HEK293 (cell line): ENCODE measurements around the gene PGS1.

ENCODE experiments used
- CTCF ChIP-seq: fragments of 450-650 bp; formaldehyde crosslinking; IDR thresholded peaks from 2 replicates; pipeline ENCODE4 v1.5.1; 2016; ENCODE audit warnings: missing biosample characterization, missing genetic modification characterization
- MZF1 ChIP-seq: fragments of 450-650 bp; formaldehyde crosslinking; IDR thresholded peaks from 2 replicates; pipeline ENCODE4 v1.5.1; 2017; ENCODE audit warnings: missing biosample characterization, missing genetic modification characterization, borderline replicate concordance
- SALL2 ChIP-seq: fragments of 450-650 bp; formaldehyde crosslinking; IDR thresholded peaks from 2 replicates; pipeline ENCODE4 v1.5.0; 2017; ENCODE audit warnings: missing biosample characterization, mild to moderate bottlenecking, missing genetic modification characterization, borderline replicate concordance
- TCF7L2 ChIP-seq: IDR thresholded peaks from 2 replicates; pipeline ENCODE4 v1.6.1; 2011; ENCODE audit warnings: low read depth, mild to moderate bottlenecking, inconsistent platforms, low read length, moderate library complexity, borderline replicate concordance
- YY1 ChIP-seq: fragments of 450-650 bp; formaldehyde crosslinking; IDR thresholded peaks from 2 replicates; pipeline ENCODE4 v1.5.1; 2018; ENCODE audit warnings: missing biosample characterization, missing genetic modification characterization
- ZBTB21 ChIP-seq: fragments of 450-650 bp; formaldehyde crosslinking; IDR thresholded peaks from 2 replicates; pipeline ENCODE4 v1.5.1; 2017; ENCODE audit warnings: missing biosample characterization, missing genetic modification characterization
- ZNF138 ChIP-seq: fragments of 450-650 bp; formaldehyde crosslinking; IDR thresholded peaks from 2 replicates; pipeline ENCODE4 v1.5.1; 2016; ENCODE audit warnings: missing biosample characterization, missing genetic modification characterization, borderline replicate concordance
- ZNF148 ChIP-seq: fragments of 450-650 bp; formaldehyde crosslinking; IDR thresholded peaks from 2 replicates; pipeline ENCODE4 v1.5.0; 2017; ENCODE audit warnings: missing biosample characterization, missing genetic modification characterization, borderline replicate concordance
- ZNF521 ChIP-seq: fragments of 450-650 bp; formaldehyde crosslinking; IDR thresholded peaks from 2 replicates; pipeline ENCODE4 v1.5.1; 2017; ENCODE audit warnings: missing biosample characterization, mild to moderate bottlenecking, missing genetic modification characterization
- ZNF670 ChIP-seq: fragments of 450-650 bp; formaldehyde crosslinking; IDR thresholded peaks from 2 replicates; pipeline ENCODE4 v1.5.1; 2016; ENCODE audit warnings: missing biosample characterization, missing genetic modification characterization, low read depth
- ZSCAN5A ChIP-seq: fragments of 450-650 bp; formaldehyde crosslinking; IDR thresholded peaks from 2 replicates; pipeline ENCODE4 v1.5.1; 2016; ENCODE audit warnings: missing biosample characterization, missing genetic modification characterization
- TF ChIP-seq, protein P1 (sequence below): fragments of 450-650 bp; formaldehyde crosslinking; IDR thresholded peaks from 2 replicates; pipeline ENCODE4 v1.5.1; 2016; ENCODE audit warnings: missing biosample characterization, missing genetic modification characterization, low read depth
- TF ChIP-seq, protein P2 (sequence below): fragments of 450-650 bp; formaldehyde crosslinking; IDR thresholded peaks from 2 replicates; pipeline ENCODE4 v1.5.1; 2016; ENCODE audit warnings: missing biosample characterization, missing genetic modification characterization
- TF ChIP-seq, protein P3 (sequence below): fragments of 450-650 bp; formaldehyde crosslinking; IDR thresholded peaks from 2 replicates; pipeline ENCODE4 v1.5.1; 2017; ENCODE audit warnings: missing biosample characterization, missing genetic modification characterization

DNA sequence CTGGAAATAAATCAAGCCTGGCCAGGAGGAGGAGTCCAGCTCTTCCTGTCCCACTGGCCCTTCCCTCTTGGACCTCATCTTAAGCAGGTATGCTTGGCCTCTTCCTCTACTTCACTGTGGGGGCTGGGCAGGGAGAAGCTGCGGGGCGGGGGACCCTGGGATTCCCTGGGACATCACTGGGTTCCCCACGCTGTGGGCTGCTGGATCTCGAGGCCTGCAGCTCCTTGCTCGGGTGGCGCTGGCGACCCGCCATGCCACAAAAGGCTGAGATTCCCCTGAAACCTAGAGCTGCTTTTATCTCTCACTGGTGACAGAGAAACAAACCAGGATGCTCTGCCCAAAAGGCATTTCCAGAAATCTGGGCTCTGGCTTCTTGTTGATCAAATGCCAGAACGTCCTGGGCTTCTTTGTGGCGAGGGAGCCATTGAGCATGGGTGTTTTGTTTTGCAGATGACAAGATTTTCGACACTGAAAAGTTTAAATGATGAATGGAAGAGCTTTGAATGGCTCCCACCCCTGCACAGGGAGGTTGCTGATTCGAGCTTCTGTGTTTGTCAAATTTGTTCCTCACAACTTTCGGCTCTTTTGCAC lies 8.6 kb upstream of the PGS1 start:
- TF ChIP-seq CTCF = no peak
- TF ChIP-seq, protein P1, sequence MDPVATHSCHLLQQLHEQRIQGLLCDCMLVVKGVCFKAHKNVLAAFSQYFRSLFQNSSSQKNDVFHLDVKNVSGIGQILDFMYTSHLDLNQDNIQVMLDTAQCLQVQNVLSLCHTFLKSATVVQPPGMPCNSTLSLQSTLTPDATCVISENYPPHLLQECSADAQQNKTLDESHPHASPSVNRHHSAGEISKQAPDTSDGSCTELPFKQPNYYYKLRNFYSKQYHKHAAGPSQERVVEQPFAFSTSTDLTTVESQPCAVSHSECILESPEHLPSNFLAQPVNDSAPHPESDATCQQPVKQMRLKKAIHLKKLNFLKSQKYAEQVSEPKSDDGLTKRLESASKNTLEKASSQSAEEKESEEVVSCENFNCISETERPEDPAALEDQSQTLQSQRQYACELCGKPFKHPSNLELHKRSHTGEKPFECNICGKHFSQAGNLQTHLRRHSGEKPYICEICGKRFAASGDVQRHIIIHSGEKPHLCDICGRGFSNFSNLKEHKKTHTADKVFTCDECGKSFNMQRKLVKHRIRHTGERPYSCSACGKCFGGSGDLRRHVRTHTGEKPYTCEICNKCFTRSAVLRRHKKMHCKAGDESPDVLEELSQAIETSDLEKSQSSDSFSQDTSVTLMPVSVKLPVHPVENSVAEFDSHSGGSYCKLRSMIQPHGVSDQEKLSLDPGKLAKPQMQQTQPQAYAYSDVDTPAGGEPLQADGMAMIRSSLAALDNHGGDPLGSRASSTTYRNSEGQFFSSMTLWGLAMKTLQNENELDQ (tag by site-specific recombination) = no peak
- no peak for TF ChIP-seq ZNF138
- no peak for TF ChIP-seq TCF7L2
- no peak for TF ChIP-seq ZSCAN5A (tag by site-specific recombination)
- TF ChIP-seq ZBTB21 (tag by site-specific recombination) = no peak
- TF ChIP-seq, protein P2, sequence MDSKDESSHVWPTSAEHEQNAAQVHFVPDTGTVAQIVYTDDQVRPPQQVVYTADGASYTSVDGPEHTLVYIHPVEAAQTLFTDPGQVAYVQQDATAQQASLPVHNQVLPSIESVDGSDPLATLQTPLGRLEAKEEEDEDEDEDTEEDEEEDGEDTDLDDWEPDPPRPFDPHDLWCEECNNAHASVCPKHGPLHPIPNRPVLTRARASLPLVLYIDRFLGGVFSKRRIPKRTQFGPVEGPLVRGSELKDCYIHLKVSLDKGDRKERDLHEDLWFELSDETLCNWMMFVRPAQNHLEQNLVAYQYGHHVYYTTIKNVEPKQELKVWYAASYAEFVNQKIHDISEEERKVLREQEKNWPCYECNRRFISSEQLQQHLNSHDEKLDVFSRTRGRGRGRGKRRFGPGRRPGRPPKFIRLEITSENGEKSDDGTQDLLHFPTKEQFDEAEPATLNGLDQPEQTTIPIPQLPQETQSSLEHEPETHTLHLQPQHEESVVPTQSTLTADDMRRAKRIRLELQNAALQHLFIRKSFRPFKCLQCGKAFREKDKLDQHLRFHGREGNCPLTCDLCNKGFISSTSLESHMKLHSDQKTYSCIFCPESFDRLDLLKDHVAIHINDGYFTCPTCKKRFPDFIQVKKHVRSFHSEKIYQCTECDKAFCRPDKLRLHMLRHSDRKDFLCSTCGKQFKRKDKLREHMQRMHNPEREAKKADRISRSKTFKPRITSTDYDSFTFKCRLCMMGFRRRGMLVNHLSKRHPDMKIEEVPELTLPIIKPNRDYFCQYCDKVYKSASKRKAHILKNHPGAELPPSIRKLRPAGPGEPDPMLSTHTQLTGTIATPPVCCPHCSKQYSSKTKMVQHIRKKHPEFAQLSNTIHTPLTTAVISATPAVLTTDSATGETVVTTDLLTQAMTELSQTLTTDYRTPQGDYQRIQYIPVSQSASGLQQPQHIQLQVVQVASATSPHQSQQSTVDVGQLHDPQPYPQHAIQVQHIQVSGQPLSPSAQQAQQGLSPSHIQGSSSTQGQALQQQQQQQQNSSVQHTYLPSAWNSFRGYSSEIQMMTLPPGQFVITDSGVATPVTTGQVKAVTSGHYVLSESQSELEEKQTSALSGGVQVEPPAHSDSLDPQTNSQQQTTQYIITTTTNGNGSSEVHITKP = no peak
- no peak for TF ChIP-seq YY1
- no peak for TF ChIP-seq ZNF670 (tag by site-specific recombination)
- TF ChIP-seq ZNF148 (tag by site-specific recombination) = no peak
- TF ChIP-seq, protein P3, sequence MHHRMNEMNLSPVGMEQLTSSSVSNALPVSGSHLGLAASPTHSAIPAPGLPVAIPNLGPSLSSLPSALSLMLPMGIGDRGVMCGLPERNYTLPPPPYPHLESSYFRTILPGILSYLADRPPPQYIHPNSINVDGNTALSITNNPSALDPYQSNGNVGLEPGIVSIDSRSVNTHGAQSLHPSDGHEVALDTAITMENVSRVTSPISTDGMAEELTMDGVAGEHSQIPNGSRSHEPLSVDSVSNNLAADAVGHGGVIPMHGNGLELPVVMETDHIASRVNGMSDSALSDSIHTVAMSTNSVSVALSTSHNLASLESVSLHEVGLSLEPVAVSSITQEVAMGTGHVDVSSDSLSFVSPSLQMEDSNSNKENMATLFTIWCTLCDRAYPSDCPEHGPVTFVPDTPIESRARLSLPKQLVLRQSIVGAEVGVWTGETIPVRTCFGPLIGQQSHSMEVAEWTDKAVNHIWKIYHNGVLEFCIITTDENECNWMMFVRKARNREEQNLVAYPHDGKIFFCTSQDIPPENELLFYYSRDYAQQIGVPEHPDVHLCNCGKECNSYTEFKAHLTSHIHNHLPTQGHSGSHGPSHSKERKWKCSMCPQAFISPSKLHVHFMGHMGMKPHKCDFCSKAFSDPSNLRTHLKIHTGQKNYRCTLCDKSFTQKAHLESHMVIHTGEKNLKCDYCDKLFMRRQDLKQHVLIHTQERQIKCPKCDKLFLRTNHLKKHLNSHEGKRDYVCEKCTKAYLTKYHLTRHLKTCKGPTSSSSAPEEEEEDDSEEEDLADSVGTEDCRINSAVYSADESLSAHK = no peak
- TF ChIP-seq ZNF521 (tag by site-specific recombination) = no peak
- no peak for TF ChIP-seq MZF1 (tag by site-specific recombination)
- no peak for TF ChIP-seq SALL2
